CD14-positive monocyte (primary cell): ENCODE data around the gene OLFM2. TPM values are rescaled to one million over a fixed set of nuclear protein-coding genes. Genes with fewer than 3 reads are reported as not detected.

Experiments
- DNase-seq, 3 donors: peaks; one replicate each; pipeline ENCODE4 v3.0.0-alpha.2; 2011 to 2022
- H2AFZ ChIP-seq: 2 replicates; pipeline ENCODE4 v1.6.0; 2012; ENCODE audit warnings: mild to moderate bottlenecking, low read depth, low read length, inconsistent platforms; ENCODE audit not compliant: insufficient read depth, poor library complexity, severe bottlenecking
- H3K27ac ChIP-seq, 2 donors: 1 replicate in 1 of 2; 2 replicates in 1 of 2; pipeline ENCODE4 v1.5.1; 2012 to 2013; ENCODE audit warnings: low read length in 2 of 2, control low read depth in 1 of 2, inconsistent platforms in 1 of 2, low read depth in 1 of 2, mild to moderate bottlenecking in 1 of 2
- H3K27me3 ChIP-seq, 2 donors: one replicate each; pipeline versions ENCODE4 v1.6.0 to v1.6.1; 2011 to 2013; ENCODE audit warnings: low read length in 2 of 2; ENCODE audit not compliant: control insufficient read depth in 2 of 2, insufficient read depth in 2 of 2
- H3K36me3 ChIP-seq, 2 donors: replicated peaks in 1 of 2; 1 replicate in 1 of 2; 2 replicates in 1 of 2; pipeline versions ENCODE4 v1.5.1 to v1.6.1; 2012 to 2013; ENCODE audit warnings: low read length in 2 of 2, control low read depth in 1 of 2, inconsistent platforms in 1 of 2, mild to moderate bottlenecking in 1 of 2; ENCODE audit not compliant: insufficient read depth in 2 of 2, control insufficient read depth in 1 of 2
- H3K4me1 ChIP-seq, 2 donors: 1 replicate in 1 of 2; 2 replicates in 1 of 2; pipeline versions ENCODE4 v1.5.1 to v1.6.1; 2012 to 2013; ENCODE audit warnings: low read length in 2 of 2, control low read depth in 1 of 2, inconsistent platforms in 1 of 2, mild to moderate bottlenecking in 1 of 2, moderate library complexity in 1 of 2; ENCODE audit not compliant: insufficient read depth in 2 of 2, control insufficient read depth in 1 of 2
- H3K4me2 ChIP-seq: replicated peaks from 2 replicates; pipeline ENCODE3; 2012; ENCODE audit warnings: low read length, moderate library complexity, mild to moderate bottlenecking; ENCODE audit not compliant: poor library complexity, severe bottlenecking; ENCODE audit errors: extremely low read depth
- H3K4me3 ChIP-seq, 3 experiments: fragments of 200-600 bp in 1 of 3; sonication (generic) in 1 of 3; replicated peaks in 1 of 3; 1 replicate in 2 of 3; 2 replicates in 1 of 3; pipeline ENCODE4 v1.5.1; 2011 to 2013; ENCODE audit warnings: low read length in 3 of 3, mild to moderate bottlenecking in 3 of 3, control low read depth in 2 of 3, low read depth in 2 of 3, inconsistent platforms in 1 of 3, moderate library complexity in 1 of 3
- H3K79me2 ChIP-seq: 2 replicates; pipeline ENCODE4 v1.6.0; 2012; ENCODE audit warnings: mild to moderate bottlenecking, control low read depth, inconsistent platforms, low read length, moderate library complexity; ENCODE audit not compliant: insufficient read depth
- H3K9ac ChIP-seq: 2 replicates; pipeline ENCODE4 v1.6.0; 2017; ENCODE audit warnings: low read length, mild to moderate bottlenecking; ENCODE audit not compliant: insufficient read depth, poor library complexity, severe bottlenecking
- H3K9me3 ChIP-seq, 2 donors: replicated peaks in 1 of 2; 1 replicate in 1 of 2; 2 replicates in 1 of 2; pipeline versions ENCODE4 v1.5.1 to v1.6.1; 2012 to 2013; ENCODE audit warnings: low read length in 2 of 2, control low read depth in 1 of 2; ENCODE audit not compliant: control insufficient read depth in 1 of 2, insufficient read depth in 1 of 2
- H4K20me1 ChIP-seq: 2 replicates; pipeline ENCODE4 v1.6.0; 2012; ENCODE audit warnings: mild to moderate bottlenecking, low read length, control low read depth, moderate library complexity; ENCODE audit not compliant: insufficient read depth
- H3K27ac Mint-ChIP-seq, 7 donors: one replicate each; pipeline ENCODE4 v1.8.0; 2020; ENCODE audit warnings: mild to moderate bottlenecking in 7 of 7, mixed read lengths in 7 of 7, moderate library complexity in 6 of 7, inconsistent platforms in 2 of 7
- H3K27me3 Mint-ChIP-seq, 3 donors: one replicate each; pipeline ENCODE4 v1.8.0; 2021 to 2022; ENCODE audit warnings: low read depth in 3 of 3, mild to moderate bottlenecking in 3 of 3, mixed read lengths in 3 of 3, moderate library complexity in 3 of 3, inconsistent platforms in 1 of 3
- H3K36me3 Mint-ChIP-seq, 2 donors: one replicate each; pipeline ENCODE4 v1.8.0; 2020; ENCODE audit warnings: mixed read lengths in 2 of 2, inconsistent platforms in 1 of 2, mild to moderate bottlenecking in 1 of 2
- H3K4me1 Mint-ChIP-seq: one replicate; pipeline ENCODE4 v1.8.0; 2020; ENCODE audit warnings: mild to moderate bottlenecking, mixed read lengths
- H3K4me3 Mint-ChIP-seq, 2 donors: one replicate each; pipeline ENCODE4 v1.8.0; 2020; ENCODE audit warnings: mild to moderate bottlenecking in 2 of 2, mixed read lengths in 2 of 2, moderate library complexity in 1 of 2
- H3K9me3 Mint-ChIP-seq, 7 donors: one replicate each; pipeline ENCODE4 v1.8.0; 2020 to 2022; ENCODE audit warnings: mixed read lengths in 7 of 7, mild to moderate bottlenecking in 6 of 7, moderate library complexity in 6 of 7, inconsistent platforms in 2 of 7
- WGBS: methylation state at CpG from one replicate; pipeline ENCODE4 v1.1.5; 2013; ENCODE audit warnings: missing lambda C conversion rate; ENCODE audit not compliant: insufficient coverage; 5-methylcytosine and 5-hydroxymethylcytosine counted together
- intact Hi-C, 2 donors: fragments of 100-400 bp; cut with micrococcal nuclease; formaldehyde crosslinking; loops; one replicate each; pipeline versions ENCODE4 v1.15.0 to v1.15.1; 2023
- polyA plus RNA-seq, 3 donors: library from polyadenylated mRNA; depleted of rRNA in 1 of 3; unstranded in 2 of 3; stranded (reverse) in 1 of 3; fragments of 300-500 nt in 2 of 3; fragments of >200 nt in 1 of 3; fragmentation: Illumina TruSeq in 2 of 3; gene quantifications; 1 replicate in 2 of 3; 2 replicates in 1 of 3; pipeline ENCODE4 v1.2.3, GENCODE V29; 2012 to 2021
- TF ChIP-seq, protein P1 (sequence below): fragments of 200-600 bp; IDR thresholded peaks from one replicate; pipeline ENCODE4 v1.8.0; 2022; ENCODE audit warnings: antibody characterized with exemption, mild to moderate bottlenecking

The OLFM2 gene
- polyA plus RNA-seq, 3 donors, result not detected

DNA sequence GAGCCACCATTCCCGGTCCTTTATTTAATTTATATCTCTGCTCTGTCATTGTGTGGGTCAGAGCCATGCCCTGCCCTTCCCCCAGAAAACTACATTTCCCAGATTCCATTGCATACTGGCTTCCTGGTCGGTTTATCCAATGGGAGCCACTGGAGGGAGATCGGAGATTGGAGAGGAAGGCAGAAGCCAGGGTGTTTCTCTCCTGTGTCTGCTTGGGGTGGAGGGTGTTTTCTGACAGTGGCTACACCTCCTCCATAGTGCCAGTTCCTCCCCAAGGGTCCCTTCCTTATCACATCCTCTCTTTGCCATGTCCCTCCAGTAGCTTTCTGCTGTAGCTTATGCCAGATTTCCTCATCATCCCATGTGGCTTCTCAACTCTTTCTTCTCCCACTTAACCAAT is 19.0 kb downstream of the OLFM2 start:
- Histone ChIP-seq H3K79me2 (no peaks in the 10 kb centered on the region), H3K27ac (no peak overlapping the region), H2AFZ (no peak overlapping the region), H3K4me3 (no peak overlapping the region), H3K9me3 (peaks cover 0 to 8% of the 10 kb centered on the region in 2 donors), H3K36me3 (no peaks in the 10 kb centered on the region), H3K4me1 (peaks cover 3 to 11% of the 10 kb centered on the region in 2 donors), H3K9ac (no peak overlapping the region), H3K4me2 (no peak overlapping the region), H3K27me3 (peaks cover 16 to 41% of the 10 kb centered on the region in 2 donors), H4K20me1 (no peaks in the 10 kb centered on the region)
- intact Hi-C loops, result no loop called here
- H3K4me3 Mint-ChIP-seq, result no peak overlapping the region
- peaks cover 27 to 64% (median 31%) of the 10 kb centered on the region in 3 donors for H3K27me3 Mint-ChIP-seq
- TF ChIP-seq, protein P1, sequence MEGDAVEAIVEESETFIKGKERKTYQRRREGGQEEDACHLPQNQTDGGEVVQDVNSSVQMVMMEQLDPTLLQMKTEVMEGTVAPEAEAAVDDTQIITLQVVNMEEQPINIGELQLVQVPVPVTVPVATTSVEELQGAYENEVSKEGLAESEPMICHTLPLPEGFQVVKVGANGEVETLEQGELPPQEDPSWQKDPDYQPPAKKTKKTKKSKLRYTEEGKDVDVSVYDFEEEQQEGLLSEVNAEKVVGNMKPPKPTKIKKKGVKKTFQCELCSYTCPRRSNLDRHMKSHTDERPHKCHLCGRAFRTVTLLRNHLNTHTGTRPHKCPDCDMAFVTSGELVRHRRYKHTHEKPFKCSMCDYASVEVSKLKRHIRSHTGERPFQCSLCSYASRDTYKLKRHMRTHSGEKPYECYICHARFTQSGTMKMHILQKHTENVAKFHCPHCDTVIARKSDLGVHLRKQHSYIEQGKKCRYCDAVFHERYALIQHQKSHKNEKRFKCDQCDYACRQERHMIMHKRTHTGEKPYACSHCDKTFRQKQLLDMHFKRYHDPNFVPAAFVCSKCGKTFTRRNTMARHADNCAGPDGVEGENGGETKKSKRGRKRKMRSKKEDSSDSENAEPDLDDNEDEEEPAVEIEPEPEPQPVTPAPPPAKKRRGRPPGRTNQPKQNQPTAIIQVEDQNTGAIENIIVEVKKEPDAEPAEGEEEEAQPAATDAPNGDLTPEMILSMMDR, result no peak
- peaks cover 0 to 20% (median 8%) of the 10 kb centered on the region in 7 donors for H3K9me3 Mint-ChIP-seq
- peaks cover 0 to 2% of the 10 kb centered on the region in 2 donors for H3K36me3 Mint-ChIP-seq
- peaks cover 8% of the 10 kb centered on the region for H3K4me1 Mint-ChIP-seq
- 22% methylated on average over 1 of the region's 3 CpGs for WGBS
- no peak overlapping the region for H3K27ac Mint-ChIP-seq
- peak in 1 of 3 donors; percentile 11 for DNase-seq

DNA sequence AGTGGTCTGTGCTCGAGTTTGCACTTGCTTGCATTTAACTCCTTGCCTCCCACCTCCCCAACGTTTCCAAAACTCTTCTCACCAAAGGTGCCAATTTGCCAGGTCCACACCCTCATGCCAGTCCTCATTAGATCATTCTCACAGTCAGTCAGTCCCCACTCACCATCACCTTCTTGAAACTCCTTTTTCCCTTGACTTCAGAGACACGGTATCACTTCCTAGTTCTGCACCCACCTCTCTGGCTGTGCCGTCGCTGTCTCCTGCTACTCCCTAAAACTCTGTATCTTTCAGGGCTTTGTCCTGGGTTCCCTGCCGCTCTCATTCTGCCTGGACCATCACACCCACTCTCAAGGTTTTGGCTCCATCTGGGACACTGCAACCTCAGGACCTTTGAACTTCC is 19.6 kb downstream of the OLFM2 start:
- Histone ChIP-seq H3K27me3 (peaks cover 22 to 47% of the 10 kb centered on the region in 2 donors), H3K4me3 (no peak overlapping the region), H3K4me1 (peaks cover 3 to 11% of the 10 kb centered on the region in 2 donors), H3K79me2 (no peaks in the 10 kb centered on the region), H3K27ac (no peak overlapping the region), H2AFZ (no peak overlapping the region), H3K36me3 (no peaks in the 10 kb centered on the region), H3K9ac (no peak overlapping the region), H3K4me2 (no peak overlapping the region), H4K20me1 (no peaks in the 10 kb centered on the region), H3K9me3 (peaks cover 0 to 10% of the 10 kb centered on the region in 2 donors)
- intact Hi-C loops, result no loop called here
- TF ChIP-seq, protein P1, result no peak
- Mint-ChIP-seq H3K4me3 (peak overlapping the region in 1 of 2 donors; percentile 9), H3K27ac (no peak overlapping the region), H3K4me1 (peaks cover 8% of the 10 kb centered on the region), H3K9me3 (peaks cover 0 to 20% (median 8%) of the 10 kb centered on the region in 7 donors), H3K27me3 (peaks cover 26 to 62% (median 31%) of the 10 kb centered on the region in 3 donors), H3K36me3 (peaks cover 0 to 2% of the 10 kb centered on the region in 2 donors)
- DNase-seq, result no peak
- WGBS, result 45% methylated on average over 6 of the region's 6 CpGs
